Neuronal stem cell (in vitro differentiated cells): ENCODE data around the gene CNIH3. TPM values are rescaled to one million over a fixed set of nuclear protein-coding genes. Genes with fewer than 3 reads are reported as not detected.
"Not testable (repeated sequence)": the region's sequence is repeated elsewhere in the genome, so short reads cannot be mapped to it uniquely, and the experiment has no call there.

Experiments
- DNase-seq: peaks from one replicate; pipeline ENCODE4 v3.0.0-alpha.2; 2013; ENCODE audit warnings: low spot score
- H2AFZ ChIP-seq: one replicate; pipeline ENCODE4 v1.6.1; 2013; ENCODE audit warnings: mild to moderate bottlenecking, low read length, inconsistent platforms
- H2AK5ac ChIP-seq: 2 replicates; pipeline ENCODE4 v1.6.1; 2013; ENCODE audit warnings: low read depth, mild to moderate bottlenecking, inconsistent platforms, low read length, moderate library complexity, mixed read lengths
- H2BK120ac ChIP-seq: 2 replicates; pipeline ENCODE4 v1.6.1; 2013; ENCODE audit warnings: low read depth, mild to moderate bottlenecking, inconsistent platforms, low read length, moderate library complexity, mixed read lengths
- H2BK12ac ChIP-seq: one replicate; pipeline ENCODE4 v1.6.1; 2013; ENCODE audit warnings: low read length, inconsistent platforms
- H2BK15ac ChIP-seq: 2 replicates; pipeline ENCODE4 v1.6.1; 2013; ENCODE audit warnings: mild to moderate bottlenecking, low read length, inconsistent platforms, mixed read lengths
- H2BK5ac ChIP-seq: one replicate; pipeline ENCODE4 v1.6.1; 2013; ENCODE audit warnings: inconsistent platforms, mild to moderate bottlenecking, low read length, moderate library complexity
- H3K14ac ChIP-seq: one replicate; pipeline ENCODE4 v1.6.1; 2013; ENCODE audit warnings: low read length, inconsistent platforms
- H3K18ac ChIP-seq: 2 replicates; pipeline ENCODE4 v1.6.1; 2013; ENCODE audit warnings: low read length, inconsistent platforms
- H3K23ac ChIP-seq: 2 replicates; pipeline ENCODE4 v1.6.1; 2013; ENCODE audit warnings: low read depth, mild to moderate bottlenecking, mixed read lengths, low read length, inconsistent platforms; ENCODE audit not compliant: poor library complexity
- H3K27ac ChIP-seq: replicated peaks from 3 replicates; pipeline ENCODE4 v1.5.1; 2013; ENCODE audit warnings: low read length, inconsistent platforms
- H3K27me3 ChIP-seq, 3 experiments: 2 replicates each; pipeline ENCODE4 v1.6.1; 2013; ENCODE audit warnings: low read length in 3 of 3, mild to moderate bottlenecking in 2 of 3, inconsistent platforms in 1 of 3, low read depth in 1 of 3, mixed read lengths in 1 of 3, moderate library complexity in 1 of 3; ENCODE audit not compliant: control insufficient read depth in 3 of 3, insufficient read depth in 3 of 3
- H3K36me3 ChIP-seq, 2 donors: replicated peaks in 1 of 2; 2 replicates each; pipeline ENCODE4 v1.6.1; 2013; ENCODE audit warnings: low read length in 2 of 2; ENCODE audit not compliant: control insufficient read depth in 2 of 2, insufficient read depth in 2 of 2
- H3K4ac ChIP-seq: 2 replicates; pipeline ENCODE4 v1.6.1; 2013; ENCODE audit warnings: inconsistent platforms, mild to moderate bottlenecking, low read length, moderate library complexity
- H3K4me1 ChIP-seq, 2 donors: 1 replicate in 1 of 2; 2 replicates in 1 of 2; pipeline ENCODE4 v1.6.1; 2013; ENCODE audit warnings: low read length in 2 of 2, low read depth in 1 of 2; ENCODE audit not compliant: control insufficient read depth in 2 of 2, insufficient read depth in 1 of 2
- H3K4me2 ChIP-seq: one replicate; pipeline ENCODE4 v1.6.1; 2013; ENCODE audit warnings: mild to moderate bottlenecking, low read length, inconsistent platforms; ENCODE audit not compliant: insufficient read depth, poor library complexity, severe bottlenecking
- H3K4me3 ChIP-seq, 2 donors: 2 replicates each; pipeline ENCODE4 v1.5.1; 2013; ENCODE audit warnings: low read length in 2 of 2, mild to moderate bottlenecking in 2 of 2, inconsistent platforms in 1 of 2, moderate library complexity in 1 of 2
- H3K79me1 ChIP-seq: one replicate; pipeline ENCODE4 v1.6.1; 2013; ENCODE audit warnings: low read depth, mild to moderate bottlenecking, inconsistent platforms, low read length, moderate library complexity
- H3K9ac ChIP-seq: one replicate; pipeline ENCODE4 v1.6.1; 2013; ENCODE audit warnings: mild to moderate bottlenecking, low read depth, low read length, inconsistent platforms; ENCODE audit not compliant: poor library complexity
- H3K9me3 ChIP-seq, 2 donors: replicated peaks in 1 of 2; 2 replicates each; pipeline versions ENCODE3 to v1.6.1; 2013; ENCODE audit warnings: low read length in 2 of 2, mild to moderate bottlenecking in 2 of 2, inconsistent platforms in 1 of 2, low read depth in 1 of 2, mixed read lengths in 1 of 2, moderate library complexity in 1 of 2; ENCODE audit not compliant: control insufficient read depth in 2 of 2, insufficient read depth in 1 of 2
- H4K8ac ChIP-seq: one replicate; pipeline ENCODE4 v1.6.1; 2013; ENCODE audit warnings: low read depth, mild to moderate bottlenecking, inconsistent platforms, low read length, moderate library complexity
- H4K91ac ChIP-seq: one replicate; pipeline ENCODE4 v1.6.1; 2013; ENCODE audit warnings: low read length, low read depth, mild to moderate bottlenecking, inconsistent platforms; ENCODE audit not compliant: poor library complexity
- WGBS, 2 donors: extraction: QIAGEN DNeasy Blood & Tissue Kit; methylation state at CpG; one replicate each; pipeline ENCODE4 v1.1.7; 2013; ENCODE audit warnings: missing lambda C conversion rate in 2 of 2, mixed read lengths in 1 of 2; ENCODE audit not compliant: insufficient read length in 2 of 2, insufficient replicate concordance in 1 of 2; ENCODE audit errors: extremely low coverage in 2 of 2; 5-methylcytosine and 5-hydroxymethylcytosine counted together
- polyA plus RNA-seq, 2 experiments: library from polyadenylated mRNA; stranded (reverse); fragments of 200-250 nt; gene quantifications; one replicate each; pipeline ENCODE4 v1.2.3, GENCODE V29; 2013

The CNIH3 gene
- polyA plus RNA-seq (2013, experiment 1 of 2) = 2.7 TPM
- 2.1 TPM for polyA plus RNA-seq (2013, experiment 2 of 2)

GRCh38 chr1:224615861-224616755 is at the start of gene CNIH3:
CNIH3 (plus strand) TSS chr1:224616317; CDS start chr1:224617175, 858 bp downstream.
- no peak within 1 kb of the TSS for H4K91ac ChIP-seq
- peak within 1 kb of the TSS; percentile 94 for H3K4me2 ChIP-seq
- no peaks in the 10 kb centered on the region for H3K36me3 ChIP-seq
- peak within 1 kb of the TSS; percentile 81 for H3K9ac ChIP-seq
- no peak within 1 kb of the TSS for H3K14ac ChIP-seq
- H4K8ac ChIP-seq = no peak within 1 kb of the TSS
- H3K23ac ChIP-seq = peak within 1 kb of the TSS; percentile 71
- peak within 1 kb of the TSS; percentile 72 for H3K18ac ChIP-seq
- peaks cover 23 to 71% (median 50%) of the 10 kb centered on the region in 3 experiments for H3K27me3 ChIP-seq
- no CpG with 5 or more reads among the region's 91 CpGs for WGBS, 2 donors
- peak within 1 kb of the TSS; percentile 21 to 78 for H3K4me3 ChIP-seq
- H2BK120ac ChIP-seq = no peak within 1 kb of the TSS
- DNase-seq = peak; percentile 70
- H3K4ac ChIP-seq = no peak within 1 kb of the TSS
- peaks cover 6 to 7% of the 10 kb centered on the region in 2 donors for H3K4me1 ChIP-seq
- H2BK12ac ChIP-seq = no peak within 1 kb of the TSS
- H2BK15ac ChIP-seq = no peak within 1 kb of the TSS
- H3K27ac ChIP-seq = no peak within 1 kb of the TSS
- H2AK5ac ChIP-seq = no peak within 1 kb of the TSS
- H3K79me1 ChIP-seq = no peaks in the 10 kb centered on the region
- H3K9me3 ChIP-seq = peaks cover 0 to 2% of the 10 kb centered on the region in 2 donors
- peak within 1 kb of the TSS; percentile 93 for H2AFZ ChIP-seq
- no peak within 1 kb of the TSS for H2BK5ac ChIP-seq

GRCh38 chr1:224566492-224566891 is 49.6 kb upstream of the CNIH3 start:
- H3K9me3 ChIP-seq, H3K4me3 ChIP-seq, H2AK5ac ChIP-seq, H3K36me3 ChIP-seq, H3K23ac ChIP-seq, H3K9ac ChIP-seq, H3K4ac ChIP-seq, H2BK15ac ChIP-seq, H3K14ac ChIP-seq, H2BK120ac ChIP-seq, H4K8ac ChIP-seq, DNase-seq, H2BK12ac ChIP-seq, H2BK5ac ChIP-seq, H3K4me1 ChIP-seq, H2AFZ ChIP-seq, H3K27me3 ChIP-seq, H3K27ac ChIP-seq, H4K91ac ChIP-seq, H3K4me2 ChIP-seq, H3K18ac ChIP-seq, H3K79me1 ChIP-seq: not testable (repeated sequence)
- no CpG with 5 or more reads among the region's 1 CpG for WGBS, 2 donors

- Histone ChIP-seq H3K23ac (no peak overlapping the region), H3K27me3 (no peaks in the 10 kb centered on the region), H3K14ac (no peak overlapping the region), H4K91ac (no peak overlapping the region), H2BK120ac (no peak overlapping the region), H3K4me1 (no peaks in the 10 kb centered on the region), H3K36me3 (no peaks in the 10 kb centered on the region), H3K27ac (no peak overlapping the region), H3K4me3 (no peak overlapping the region), H2BK12ac (no peak overlapping the region), H3K18ac (no peak overlapping the region), H2AFZ (no peak overlapping the region), H2BK5ac (no peak overlapping the region), H3K9me3 (no peaks in the 10 kb centered on the region), H2AK5ac (no peak overlapping the region), H3K4ac (no peak overlapping the region), H4K8ac (no peak overlapping the region), H3K9ac (no peak overlapping the region), H2BK15ac (no peak overlapping the region), H3K4me2 (no peak overlapping the region), H3K79me1 (no peaks in the 10 kb centered on the region)
- no CpG with 5 or more reads among the region's 6 CpGs for WGBS, 2 donors
- DNase-seq = no peak
These were observed 46.8 kb upstream of the CNIH3 start for GRCh38 chr1:224569276-224569675.

DNA sequence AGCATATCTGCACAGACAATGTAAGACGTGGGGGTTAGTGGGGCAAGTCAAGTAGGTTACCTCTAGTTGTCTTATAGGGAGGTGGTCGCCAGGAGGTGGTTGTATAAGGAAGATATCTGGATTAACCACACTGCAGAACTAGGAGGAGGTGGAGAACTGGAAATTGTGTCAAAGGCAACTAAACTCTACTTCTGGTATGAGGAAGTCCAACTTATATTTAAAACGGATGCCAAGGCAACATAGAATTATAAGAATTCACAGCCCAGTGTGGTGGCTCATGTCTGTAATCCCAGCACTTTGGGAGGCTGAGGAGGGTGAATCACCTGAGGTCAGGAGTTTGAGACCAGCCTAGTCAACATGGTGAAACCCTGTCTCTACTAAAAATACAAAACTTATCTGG is 44.1 kb upstream of the CNIH3 start:
- H3K4me3 ChIP-seq, H2BK15ac ChIP-seq, H2BK12ac ChIP-seq, H3K4ac ChIP-seq, H3K4me1 ChIP-seq, DNase-seq, H3K27ac ChIP-seq, H3K36me3 ChIP-seq, H3K9ac ChIP-seq, H3K18ac ChIP-seq, H2BK5ac ChIP-seq, H3K79me1 ChIP-seq, H3K4me2 ChIP-seq, H3K14ac ChIP-seq, H3K27me3 ChIP-seq, H3K9me3 ChIP-seq, H3K23ac ChIP-seq, H2BK120ac ChIP-seq, H2AK5ac ChIP-seq, H4K91ac ChIP-seq, H2AFZ ChIP-seq, H4K8ac ChIP-seq: not testable (repeated sequence)
- WGBS, 2 donors = no CpG with 5 or more reads among the region's 3 CpGs
